Psoas muscle (tissue), 8 donors: Measurements from ENCODE around the gene DPYSL5. TPM values are rescaled to one million over a fixed set of nuclear protein-coding genes. Genes with fewer than 3 reads are reported as not detected.

Experiments
- ATAC-seq, 4 donors: fragments of 200-7000 bp; cut with Tn5 transposase; one replicate each; pipeline ENCODE4 v1.9.1; 2020; ENCODE audit warnings: moderate library complexity in 3 of 4, mild to moderate bottlenecking in 2 of 4
- DNase-seq, 2 donors: peaks; one replicate each; pipeline ENCODE4 v3.0.0-alpha.2; 2020
- H3K27ac ChIP-seq: fragments of 200-600 bp; one replicate; pipeline ENCODE4 v1.8.0; 2022
- H3K27me3 ChIP-seq, 3 donors: fragments of 200-600 bp in 1 of 3; one replicate each; pipeline versions ENCODE4 v1.6.1 to v1.8.0; 2013 to 2022; ENCODE audit warnings: low read length in 2 of 3, mild to moderate bottlenecking in 2 of 3, moderate library complexity in 1 of 3; ENCODE audit not compliant: insufficient read depth in 3 of 3
- H3K36me3 ChIP-seq, 2 donors: fragments of 200-600 bp in 1 of 2; one replicate each; pipeline versions ENCODE4 v1.6.1 to v1.8.0; 2013 to 2022; ENCODE audit warnings: low read depth in 1 of 2, mild to moderate bottlenecking in 1 of 2, moderate library complexity in 1 of 2; ENCODE audit not compliant: insufficient read depth in 1 of 2
- H3K4me1 ChIP-seq: fragments of 200-600 bp; one replicate; pipeline ENCODE4 v1.8.0; 2022
- H3K4me3 ChIP-seq: fragments of 200-600 bp; one replicate; pipeline ENCODE4 v1.8.0; 2022; ENCODE audit warnings: mild to moderate bottlenecking
- H3K9me3 ChIP-seq: fragments of 200-600 bp; one replicate; pipeline ENCODE4 v1.8.0; 2022
- CTCF ChIP-seq: fragments of 200-600 bp; IDR thresholded peaks from one replicate; pipeline ENCODE4 v1.8.0; 2022; ENCODE audit warnings: antibody characterized with exemption
- WGBS, 3 donors: extraction: QIAGEN DNeasy Blood & Tissue Kit; methylation state at CpG; one replicate each; pipeline versions ENCODE4 v1.1.6 to v1.1.7; 2013; 5-methylcytosine and 5-hydroxymethylcytosine counted together
- intact Hi-C, 2 donors: fragments of 100-400 bp; cut with DNase I; formaldehyde crosslinking; loops; one replicate each; pipeline versions ENCODE4 v1.11.0 to v1.14.2; 2022
- polyA plus RNA-seq, 3 donors: library from polyadenylated mRNA; stranded (reverse); fragments of 200-250 nt; gene quantifications; one replicate each; pipeline ENCODE4 v1.2.3, GENCODE V29; 2013
- total RNA-seq, 4 donors: library from RNA; stranded (reverse); fragmentation: NEBNext Ultra II Directional in 2 of 4; extraction: Animal tissue kit (Norgen Biotek cat#: 25700) in 2 of 4; gene quantifications; one replicate each; pipeline versions ENCODE4 v1.2.1 to v1.2.4, GENCODE V29; 2021 to 2023
- donor health status: healthy with polysubstance abuse.
- donor health status: DM: no; HTN: no; CAD: no; lungs with moderate emphysema.
- donor health status: Bipolar disorder and iron deficiency.
- donor health status: healthy.
- donor health status: DM: yes; HTN: yes; CAD: no.
- donor health status: DM: no; HTN: no; CAD: no.
- donor health status: DM: no; HTN: no; CAD: no.
- donor health status: DM: yes; HTN: yes; CAD: no.

The DPYSL5 gene
- total and polyA plus RNA-seq, 7 donors = 0.03 to 0.39 (median 0.08) TPM; not detected in 3

GRCh38 chr2:26907416-26907815 lies 59.5 kb downstream of the DPYSL5 start:
- H3K27me3 ChIP-seq = peaks cover 0 to 10% (median 2%) of the 10 kb centered on the region in 3 donors
- ATAC-seq (no peak), DNase-seq (no peak)
- 66 to 72% (median 68%) methylated on average over 7 of the region's 7 CpGs for WGBS, 3 donors
- peaks cover 7% of the 10 kb centered on the region for H3K9me3 ChIP-seq
- H3K4me3 ChIP-seq = no peak overlapping the region
- no peaks in the 10 kb centered on the region for H3K4me1 ChIP-seq
- no peaks in the 10 kb centered on the region for H3K36me3 ChIP-seq
- TF ChIP-seq CTCF = no peak
- intact Hi-C loops = no loop called here
- H3K27ac ChIP-seq = no peak overlapping the region

GRCh38 chr2:26910176-26910575 lies 62.2 kb downstream of the DPYSL5 start:
- no peak for ATAC-seq
- Histone ChIP-seq H3K27ac (no peak overlapping the region), H3K4me3 (no peak overlapping the region), H3K27me3 (peaks cover 0 to 25% (median 2%) of the 10 kb centered on the region in 3 donors), H3K9me3 (peaks cover 7% of the 10 kb centered on the region), H3K4me1 (no peaks in the 10 kb centered on the region), H3K36me3 (no peaks in the 10 kb centered on the region)
- 87 to 92% (median 90%) methylated on average over 2 of the region's 2 CpGs for WGBS, 3 donors
- intact Hi-C loops = no loop called here
- no peak for DNase-seq
- TF ChIP-seq CTCF = no peak

GRCh38 chr2:26911911-26912861 lies 64.3 kb downstream of the DPYSL5 start:
- TF ChIP-seq CTCF = no peak
- no peaks in the 10 kb centered on the region for H3K36me3 ChIP-seq
- intact Hi-C loops = no loop called here
- H3K4me3 ChIP-seq = no peak overlapping the region
- H3K27me3 ChIP-seq = peaks cover 0 to 31% (median 2%) of the 10 kb centered on the region in 3 donors
- H3K9me3 ChIP-seq = peaks cover 7% of the 10 kb centered on the region
- no peaks in the 10 kb centered on the region for H3K4me1 ChIP-seq
- no peak for DNase-seq
- ATAC-seq = no peak
- H3K27ac ChIP-seq = no peak overlapping the region
- WGBS, 3 donors = 44 to 52% (median 46%) methylated on average over 23 of the region's 23 CpGs

- 12 to 20% (median 17%) methylated on average over 2 of the region's 2 CpGs for WGBS, 3 donors
- ATAC-seq = no peak
Observed at GRCh38 chr2:26913606-26913998, 65.7 kb downstream of the DPYSL5 start.

More at GRCh38 chr2:26913606-26913998, 65.7 kb downstream of the DPYSL5 start:
- DNase-seq = no peak
- TF ChIP-seq CTCF = no peak
- H3K4me1 ChIP-seq = no peaks in the 10 kb centered on the region
- peaks cover 7% of the 10 kb centered on the region for H3K9me3 ChIP-seq
- no peak overlapping the region for H3K27ac ChIP-seq
- intact Hi-C loops = no loop called here
- H3K4me3 ChIP-seq = no peak overlapping the region
- peaks cover 0 to 31% (median 2%) of the 10 kb centered on the region in 3 donors for H3K27me3 ChIP-seq
- H3K36me3 ChIP-seq = no peaks in the 10 kb centered on the region
